HCT116 (cell line): ENCODE data around the gene PPP1R3E. TPM values are rescaled to one million over a fixed set of nuclear protein-coding genes. Genes with fewer than 3 reads are reported as not detected.

Source experiments
- ATAC-seq: fragments of 200-7000 bp; cut with Tn5 transposase; 2 replicates; pipeline ENCODE4 v1.9.1; 2020; ENCODE audit warnings: mild to moderate bottlenecking, moderate library complexity
- BruUV-seq: library from RNA; stranded (reverse); fragments of 400-500 nt; replicated peaks from 2 replicates; lab custom pipeline; 2021; lab: Mats Ljungman, UMichigan
- CTCF ChIA-PET: fragments of 300-600 bp; sonication (Branson Sonifier 250); formaldehyde crosslinking; loops from one replicate; lab custom pipeline; 2021; ENCODE audit warnings: antibody characterized with exemption; lab: Charles Lee
- POLR2A ChIA-PET: fragments of 300-600, 350-600 bp; sonication (Branson Sonifier 250); formaldehyde crosslinking; loops from one replicate; lab custom pipeline; 2021; ENCODE audit warnings: antibody characterized with exemption; lab: Charles Lee
- RAD21 ChIA-PET, 2 experiments: fragments of 300-600 bp; sonication (Branson Sonifier 250); formaldehyde crosslinking; loops; one replicate each; lab custom pipeline; 2023; ENCODE audit warnings: low total read pairs in 2 of 2; ENCODE audit not compliant: uncharacterized antibody in 2 of 2, unreplicated experiment in 2 of 2, low non-redundant PET in 1 of 2; lab: Charles Lee
- DNase-seq: peaks from one replicate; pipeline ENCODE4 v3.0.0-alpha.2; 2010; ENCODE audit warnings: low read depth, low spot score
- H2AFZ ChIP-seq: fragments of 200-600 bp; shearing (Covaris generic), sonication (generic); 2 replicates; pipeline ENCODE4 v1.6.1; 2017; ENCODE audit warnings: low read depth, mixed run types, mixed read lengths, antibody characterized with exemption, low read length; ENCODE audit not compliant: poor library complexity, severe bottlenecking
- H3K27ac ChIP-seq: 2 replicates; pipeline ENCODE4 v1.5.1; 2012; ENCODE audit warnings: low read depth, low read length
- H3K27me3 ChIP-seq: fragments of 200-600 bp; sonication (generic); 2 replicates; pipeline ENCODE4 v1.6.1; 2016; ENCODE audit warnings: mixed run types, low read length, mixed read lengths; ENCODE audit not compliant: insufficient read depth
- H3K36me3 ChIP-seq, 2 experiments: fragments of 200-500 bp in 1 of 2; fragments of 200-600 bp in 1 of 2; sonication (Bioruptor generic) in 1 of 2; sonication (generic) in 1 of 2; 2 replicates each; pipeline versions ENCODE4 v1.5.1 to v1.6.1; 2014 to 2016; ENCODE audit warnings: low read length in 2 of 2, inconsistent platforms in 1 of 2, mixed read lengths in 1 of 2, mixed run types in 1 of 2; ENCODE audit not compliant: insufficient read depth in 2 of 2, control insufficient read depth in 1 of 2
- H3K4me1 ChIP-seq, 2 experiments: fragments of 200-600 bp in 1 of 2; sonication (generic) in 1 of 2; 2 replicates each; pipeline versions ENCODE4 v1.5.1 to v1.6.1; 2012 to 2017; ENCODE audit warnings: low read length in 2 of 2, inconsistent platforms in 1 of 2, mild to moderate bottlenecking in 1 of 2, mixed read lengths in 1 of 2, mixed run types in 1 of 2, moderate library complexity in 1 of 2; ENCODE audit not compliant: insufficient read depth in 2 of 2, control insufficient read depth in 1 of 2
- H3K4me2 ChIP-seq: fragments of 200-600 bp; sonication (generic); 2 replicates; pipeline ENCODE4 v1.6.1; 2017; ENCODE audit warnings: mixed run types, low read length, mixed read lengths
- H3K4me3 ChIP-seq, 2 experiments: fragments of 200-600 bp in 1 of 2; sonication (generic) in 1 of 2; replicated peaks in 1 of 2; 2 replicates each; pipeline ENCODE4 v1.5.1; 2011 to 2016; ENCODE audit warnings: low read length in 2 of 2, control low read depth in 1 of 2, low read depth in 1 of 2, mild to moderate bottlenecking in 1 of 2, mixed read lengths in 1 of 2, mixed run types in 1 of 2
- H3K79me2 ChIP-seq: fragments of 200-600 bp; sonication (generic); 2 replicates; pipeline ENCODE4 v1.6.1; 2017; ENCODE audit warnings: mild to moderate bottlenecking, mixed run types, low read length, moderate library complexity, mixed read lengths; ENCODE audit not compliant: insufficient read depth
- H3K9ac ChIP-seq: fragments of 200-600 bp; sonication (generic); 2 replicates; pipeline ENCODE4 v1.6.1; 2016; ENCODE audit warnings: low read length, mixed read lengths
- H3K9me2 ChIP-seq: fragments of 200-600 bp; sonication (generic), shearing (Covaris generic); 2 replicates; pipeline ENCODE4 v1.6.1; 2017; ENCODE audit warnings: mixed run types, mild to moderate bottlenecking, moderate library complexity; ENCODE audit not compliant: insufficient read depth
- H3K9me3 ChIP-seq, 2 experiments: fragments of 200-500 bp in 1 of 2; fragments of 200-600 bp in 1 of 2; sonication (Bioruptor generic) in 1 of 2; sonication (generic) in 1 of 2; 2 replicates each; pipeline ENCODE4 v1.6.1; 2014 to 2017; ENCODE audit warnings: low read length in 2 of 2, mixed read lengths in 2 of 2, inconsistent platforms in 1 of 2, low read depth in 1 of 2, mild to moderate bottlenecking in 1 of 2, mixed run types in 1 of 2, moderate library complexity in 1 of 2; ENCODE audit not compliant: control insufficient read depth in 1 of 2, insufficient read depth in 1 of 2
- H4K20me1 ChIP-seq: fragments of 200-600 bp; sonication (generic), shearing (Covaris generic); 2 replicates; pipeline ENCODE4 v1.6.1; 2017; ENCODE audit warnings: mixed run types, mild to moderate bottlenecking, moderate library complexity; ENCODE audit not compliant: insufficient read depth
- EZH2 ChIP-seq: fragments of 200-600 bp; sonication (generic); IDR thresholded peaks from 2 replicates; pipeline ENCODE4 v1.6.1; 2017; ENCODE audit warnings: antibody characterized with exemption, mixed run types
- FOSL1 ChIP-seq: IDR thresholded peaks from 2 replicates; pipeline ENCODE4 v1.6.1; 2012; ENCODE audit warnings: low read depth
- JUND ChIP-seq: IDR thresholded peaks from 2 replicates; pipeline ENCODE4 v1.6.1; 2012
- POLR2A ChIP-seq: IDR thresholded peaks from 2 replicates; pipeline ENCODE4 v1.7.0; 2011; ENCODE audit warnings: borderline replicate concordance; ENCODE audit not compliant: insufficient read depth, insufficient read length; ENCODE audit errors: extremely low read depth
- RAD21 ChIP-seq: IDR thresholded peaks from 2 replicates; pipeline ENCODE4 v1.6.1; 2012; ENCODE audit warnings: low read depth, mild to moderate bottlenecking
- REST ChIP-seq: IDR thresholded peaks from 2 replicates; pipeline ENCODE4 v1.6.1; 2012; ENCODE audit warnings: low read depth
- SIN3A ChIP-seq: IDR thresholded peaks from 2 replicates; pipeline ENCODE4 v1.6.1; 2012; ENCODE audit warnings: low read depth
- SP1 ChIP-seq: IDR thresholded peaks from 2 replicates; pipeline ENCODE4 v1.6.1; 2012; ENCODE audit warnings: low read depth
- SRF ChIP-seq: IDR thresholded peaks from 2 replicates; pipeline ENCODE4 v1.6.1; 2012; ENCODE audit warnings: low read depth
- YY1 ChIP-seq: IDR thresholded peaks from 2 replicates; pipeline ENCODE4 v1.6.1; 2011; ENCODE audit warnings: low read length, low read depth, moderate library complexity, mild to moderate bottlenecking; ENCODE audit not compliant: insufficient replicate concordance; ENCODE audit errors: extremely low read depth
- ZNF274 ChIP-seq: fragments of 200-500 bp; sonication (Bioruptor generic); IDR thresholded peaks from 2 replicates; pipeline ENCODE4 v1.6.1; 2014; ENCODE audit warnings: mild to moderate bottlenecking, low read depth, low read length, inconsistent platforms
- intact Hi-C: fragments of 100-400 bp; cut with micrococcal nuclease; formaldehyde crosslinking; loops from 2 replicates; pipeline ENCODE4 v1.10.0; 2022
- total RNA-seq: library from RNA; stranded (reverse); gene quantifications from one replicate; pipeline ENCODE4 v1.2.1, GENCODE V29; 2021; ENCODE audit not compliant: unreplicated experiment

The PPP1R3E gene
- total RNA-seq, 1 experiment from 2014 or later, result 5.6 TPM

GRCh38 chr14:23259426-23259825, 43.2 kb downstream of the PPP1R3E start:
- TF ChIP-seq FOSL1 (no peak), POLR2A (no peak), SIN3A (no peak), SP1 (no peak), RAD21 (no peak), YY1 (no peak), SRF (no peak), REST (no peak), EZH2 (no peak), JUND (no peak), ZNF274 (no peak)
- no peak overlapping the region for H3K4me2 ChIP-seq

More at GRCh38 chr14:23259426-23259825, 43.2 kb downstream of the PPP1R3E start:
- ChIA-PET CTCF (no interaction called here), RAD21 (no interaction called here), POLR2A (no interaction called here)
- Histone ChIP-seq H3K9me3 (no peaks in the 10 kb centered on the region), H3K9ac (no peak overlapping the region), H3K27me3 (no peaks in the 10 kb centered on the region; the same call in none of the 2 replicates), H3K4me3 (no peak overlapping the region), H3K27ac (no peak overlapping the region), H3K9me2 (no peaks in the 10 kb centered on the region), H2AFZ (no peak overlapping the region), H4K20me1 (no peaks in the 10 kb centered on the region), H3K36me3 (no peaks in the 10 kb centered on the region), H3K4me1 (no peaks in the 10 kb centered on the region), H3K79me2 (no peaks in the 10 kb centered on the region)
- no TSS peak for BruUV-seq
- intact Hi-C loops, result no loop called here
- DNase-seq (no peak), ATAC-seq (no peak)
